K562 (cell line): Measurements from ENCODE around the gene PLEKHA6. TPM values are rescaled to one million over a fixed set of nuclear protein-coding genes. Genes with fewer than 3 reads are reported as not detected.

Experiments used
- BRF1 ChIP-seq: IDR thresholded peaks from 3 replicates; pipeline ENCODE4 v1.6.1; 2011; ENCODE audit warnings: borderline replicate concordance, mild to moderate bottlenecking; ENCODE audit not compliant: insufficient read length; ENCODE audit errors: extremely low read depth
- C11orf30 ChIP-seq: fragments of 450-650 bp; IDR thresholded peaks from 2 replicates; pipeline ENCODE4 v1.6.1; 2016; ENCODE audit warnings: low read depth, mild to moderate bottlenecking
- CEBPB ChIP-seq: fragments of 450-650 bp; IDR thresholded peaks from 2 replicates; pipeline ENCODE4 v1.6.1; 2016; ENCODE audit warnings: missing genetic modification characterization, missing compliant biosample characterization
- FOXK2 ChIP-seq, 2 experiments: fragments of 450-650 bp; IDR thresholded peaks in 1 of 2; conservative IDR thresholded peaks in 1 of 2; 2 replicates each; pipeline ENCODE4 v1.6.1; 2016; ENCODE audit warnings: low read depth in 2 of 2, mild to moderate bottlenecking in 1 of 2
- GABPA ChIP-seq: fragments of 200-800 bp; sonication (Bioruptor generic); conservative IDR thresholded peaks from 2 replicates; pipeline ENCODE4 v1.6.1; 2016; ENCODE audit warnings: low read depth, missing genetic modification characterization, missing compliant biosample characterization
- GTF3C2 ChIP-seq: IDR thresholded peaks from 3 replicates; pipeline ENCODE4 v1.6.1; 2011; ENCODE audit warnings: borderline replicate concordance, mild to moderate bottlenecking, moderate library complexity; ENCODE audit not compliant: insufficient read length; ENCODE audit errors: extremely low read depth
- HNRNPK ChIP-seq: fragments of 200-400 bp; formaldehyde crosslinking; IDR thresholded peaks from one replicate; pipeline ENCODE4 v1.6.1; 2018; ENCODE audit warnings: mild to moderate bottlenecking, low read depth, low read length; ENCODE audit not compliant: poor library complexity, severe bottlenecking
- JUND ChIP-seq, 2 experiments: IDR thresholded peaks; 2 replicates in 1 of 2; 3 replicates in 1 of 2; pipeline ENCODE4 v1.6.1; 2011; ENCODE audit warnings: borderline replicate concordance in 2 of 2, low read depth in 2 of 2, low read length in 2 of 2, improper control_type of control experiment in 1 of 2, missing biosample characterization in 1 of 2, missing genetic modification characterization in 1 of 2, missing genetic modification reagents in 1 of 2
- KLF1 ChIP-seq: fragments of 450-650 bp; IDR thresholded peaks from 2 replicates; pipeline ENCODE4 v1.6.1; 2016; ENCODE audit warnings: missing genetic modification characterization, missing compliant biosample characterization
- MIER1 ChIP-seq: fragments of 450-650 bp; IDR thresholded peaks from 2 replicates; pipeline ENCODE4 v1.6.1; 2016; ENCODE audit warnings: antibody characterized with exemption, mild to moderate bottlenecking, low read depth
- NR2C2 ChIP-seq, 2 experiments: fragments of 200-800 bp in 1 of 2; sonication (Bioruptor generic) in 1 of 2; sonication (generic) in 1 of 2; formaldehyde crosslinking in 1 of 2; IDR thresholded peaks; 2 replicates each; pipeline versions ENCODE4 v1.6.1 to v1.8.0; 2016 to 2022; ENCODE audit warnings: mild to moderate bottlenecking in 1 of 2, missing compliant biosample characterization in 1 of 2, missing genetic modification characterization in 1 of 2, missing genetic modification reagents in 1 of 2
- PHF20 ChIP-seq: fragments of 450-650 bp; IDR thresholded peaks from 2 replicates; pipeline ENCODE4 v1.6.1; 2018; ENCODE audit not compliant: partially characterized antibody
- PML ChIP-seq: IDR thresholded peaks from 2 replicates; pipeline ENCODE4 v1.6.1; 2012; ENCODE audit warnings: low read length, inconsistent platforms
- RUNX1 ChIP-seq: sonication (generic); IDR thresholded peaks from 2 replicates; pipeline ENCODE4 v1.6.1; 2016; ENCODE audit warnings: antibody characterized with exemption, low read depth
- STAT5B ChIP-seq: fragments of 250-450 bp; sonication (Bioruptor Pico); IDR thresholded peaks from 2 replicates; pipeline ENCODE4 v1.8.0; 2021; ENCODE audit warnings: mild to moderate bottlenecking, inconsistent platforms
- ZBTB9 ChIP-seq: fragments of 450-650 bp; formaldehyde crosslinking; IDR thresholded peaks from 2 replicates; pipeline ENCODE4 v1.4.0; 2020; ENCODE audit warnings: mild to moderate bottlenecking, moderate library complexity
- ZNF311 ChIP-seq: fragments of 250-450 bp; sonication (Bioruptor Pico); IDR thresholded peaks from 2 replicates; pipeline ENCODE4 v1.4.0; 2020; ENCODE audit warnings: mild to moderate bottlenecking, moderate library complexity
- ZNF77 ChIP-seq: fragments of 250-450 bp; sonication (Bioruptor Pico); IDR thresholded peaks from 2 replicates; pipeline ENCODE4 v1.5.0; 2020
- ZNF830 ChIP-seq: fragments of 250-450 bp; sonication (Bioruptor Pico); IDR thresholded peaks from 2 replicates; pipeline ENCODE4 v1.5.0; 2021; ENCODE audit warnings: mild to moderate bottlenecking
- polyA plus RNA-seq, 8 experiments: library from polyadenylated mRNA; depleted of rRNA in 4 of 8; stranded (reverse) in 5 of 8; unstranded in 3 of 8; fragments of >200 nt; fragmentation: Nextera tagmentation in 2 of 8; fragmentation: Illumina TruSeq in 1 of 8; extraction: Ambion mirVana in 2 of 8; extraction: Trizol in 1 of 8; gene quantifications; 2 replicates each; pipeline versions ENCODE4 v1.2.1 to v1.2.3, GENCODE V29; 2011 to 2014; ENCODE audit warnings: inconsistent platforms in 1 of 8, missing spikeins in 1 of 8
- total RNA-seq, 7 experiments: library from RNA; depleted of rRNA in 6 of 7; stranded (reverse); fragments of >200 nt in 6 of 7; fragmentation: Illumina TruSeq in 2 of 7; extraction: Trizol in 2 of 7; gene quantifications; 2 replicates each; pipeline versions ENCODE4 v1.2.1 to v1.2.3, GENCODE V29; 2011 to 2021; ENCODE audit warnings: low replicate concordance in 1 of 7
- TF ChIP-seq, protein P1 (sequence below): fragments of 250-450 bp; sonication (Bioruptor Pico); IDR thresholded peaks from 2 replicates; pipeline ENCODE4 v1.4.0; 2020
- TF ChIP-seq, protein P2 (sequence below), 3 experiments: fragments of 200-800 bp in 1 of 3; sonication (Bioruptor generic) in 1 of 3; sonication (generic) in 1 of 3; formaldehyde crosslinking in 1 of 3; IDR thresholded peaks; 2 replicates each; pipeline versions ENCODE4 v1.6.1 to v1.8.0; 2016 to 2022; ENCODE audit warnings: mild to moderate bottlenecking in 2 of 3, missing compliant biosample characterization in 2 of 3, missing genetic modification characterization in 2 of 3, missing genetic modification reagents in 1 of 3

PLEKHA6 gene
- total and polyA plus RNA-seq, 9 of the 15 experiments (the other 6 are each of a cell fraction or from before 2014, with no cell fraction given), result under 0.01 to 0.33 (median 0.01) TPM; not detected in 4

GRCh38 chr1:204320382-204320804, 39.3 kb downstream of the PLEKHA6 start (continued):
- TF ChIP-seq, protein P1, sequence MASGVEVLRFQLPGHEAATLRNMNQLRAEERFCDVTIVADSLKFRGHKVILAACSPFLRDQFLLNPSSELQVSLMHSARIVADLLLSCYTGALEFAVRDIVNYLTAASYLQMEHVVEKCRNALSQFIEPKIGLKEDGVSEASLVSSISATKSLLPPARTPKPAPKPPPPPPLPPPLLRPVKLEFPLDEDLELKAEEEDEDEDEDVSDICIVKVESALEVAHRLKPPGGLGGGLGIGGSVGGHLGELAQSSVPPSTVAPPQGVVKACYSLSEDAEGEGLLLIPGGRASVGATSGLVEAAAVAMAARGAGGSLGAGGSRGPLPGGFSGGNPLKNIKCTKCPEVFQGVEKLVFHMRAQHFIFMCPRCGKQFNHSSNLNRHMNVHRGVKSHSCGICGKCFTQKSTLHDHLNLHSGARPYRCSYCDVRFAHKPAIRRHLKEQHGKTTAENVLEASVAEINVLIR (CRISPR knock-in tag), result no peak
- TF ChIP-seq MIER1 (no peak), C11orf30 (peak; percentile 71), JUND (IDR thresholded peaks at IDR 0.05; ENCODE audit: borderline replicate concordance, low read depth, low read length) (no peak; the same call in 1 of the 2 replicates), JUND (tag; IDR thresholded peaks at IDR 0.05; ENCODE audit: borderline replicate concordance, low read depth, low read length) (peak; percentile 23; the same call in 1 of the 3 replicates), PHF20 (no peak), GTF3C2 (no peak), BRF1 (no peak), CEBPB (tag) (no peak), STAT5B (no peak), ZNF830 (CRISPR knock-in tag) (no peak), RUNX1 (no peak), ZNF311 (CRISPR knock-in tag) (no peak), ZBTB9 (CRISPR knock-in tag) (no peak), PML (no peak), NR2C2 (CRISPR knock-in tag; IDR thresholded peaks at IDR 0.05) (no peak), NR2C2 (tag; IDR thresholded peaks at IDR 0.05) (no peak), FOXK2 (conservative IDR thresholded peaks at IDR 0.05 in 1 of 2, IDR thresholded peaks at IDR 0.05 in 1 of 2; ENCODE audit: low read depth in 2 of 2) (peak; percentile 69 to 72), ZNF77 (CRISPR knock-in tag) (no peak), KLF1 (tag) (no peak), HNRNPK (no peak), GABPA (no peak; the same call in 1 of the 2 replicates)
- TF ChIP-seq, protein P2, sequence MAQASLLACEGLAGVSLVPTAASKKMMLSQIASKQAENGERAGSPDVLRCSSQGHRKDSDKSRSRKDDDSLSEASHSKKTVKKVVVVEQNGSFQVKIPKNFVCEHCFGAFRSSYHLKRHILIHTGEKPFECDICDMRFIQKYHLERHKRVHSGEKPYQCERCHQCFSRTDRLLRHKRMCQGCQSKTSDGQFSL (CRISPR knock-in tag; IDR thresholded peaks at IDR 0.05), result no peak
- TF ChIP-seq, protein P2 (tag; IDR thresholded peaks at IDR 0.05), result no peak
